A673 (cell line): ENCODE measurements around the gene SGCA. TPM values are rescaled to one million over a fixed set of nuclear protein-coding genes. Genes with fewer than 3 reads are reported as not detected.

Experiments
- BruUV-seq: library from RNA; stranded (reverse); fragments of 400-500 nt; replicated peaks from 2 replicates; lab custom pipeline; 2021; lab: Mats Ljungman, UMichigan
- CTCF ChIA-PET: fragments of 300-600 bp; sonication (Branson Sonifier 250); formaldehyde crosslinking; loops from one replicate; lab custom pipeline; 2022; ENCODE audit warnings: antibody characterized with exemption; lab: Charles Lee
- POLR2A ChIA-PET: fragments of 300-600 bp; sonication (Branson Sonifier 250); formaldehyde crosslinking; loops from one replicate; lab custom pipeline; 2022; ENCODE audit warnings: antibody characterized with exemption; ENCODE audit not compliant: low non-redundant PET; lab: Charles Lee
- DNase-seq: peaks from one replicate; pipeline ENCODE4 v3.0.0-alpha.2; 2015; ENCODE audit warnings: low spot score
- H3K27ac ChIP-seq: fragments of 200-600 bp; sonication (generic); 2 replicates; pipeline ENCODE4 v1.5.1; 2016; ENCODE audit warnings: mixed run types, low read depth, mild to moderate bottlenecking, mixed read lengths, antibody characterized with exemption, low read length; ENCODE audit not compliant: poor library complexity, severe bottlenecking
- H3K27me3 ChIP-seq: fragments of 200-600 bp; sonication (generic); replicated peaks from 2 replicates; pipeline ENCODE4 v1.6.1; 2017; ENCODE audit warnings: mixed run types, low read depth, mild to moderate bottlenecking, mixed read lengths, antibody characterized with exemption, low read length; ENCODE audit not compliant: insufficient read depth, poor library complexity
- H3K36me3 ChIP-seq: fragments of 200-600 bp; sonication (generic); 2 replicates; pipeline ENCODE4 v1.6.1; 2016; ENCODE audit warnings: mixed run types, mild to moderate bottlenecking, mixed read lengths, antibody characterized with exemption, low read length; ENCODE audit not compliant: insufficient read depth, poor library complexity, severe bottlenecking
- H3K4me1 ChIP-seq: fragments of 200-600 bp; sonication (generic); 2 replicates; pipeline ENCODE4 v1.6.1; 2017; ENCODE audit warnings: mixed run types, mild to moderate bottlenecking, mixed read lengths, antibody characterized with exemption, low read length; ENCODE audit not compliant: insufficient read depth, poor library complexity, severe bottlenecking
- H3K4me3 ChIP-seq: fragments of 200-600 bp; sonication (generic); 2 replicates; pipeline ENCODE4 v1.5.1; 2016; ENCODE audit warnings: low read depth, mixed run types, mild to moderate bottlenecking, mixed read lengths, low read length; ENCODE audit not compliant: poor library complexity, severe bottlenecking
- H3K9me3 ChIP-seq: fragments of 200-600 bp; sonication (generic); 2 replicates; pipeline ENCODE4 v1.6.1; 2016; ENCODE audit warnings: mixed run types, low read depth, mild to moderate bottlenecking, mixed read lengths, antibody characterized with exemption, low read length; ENCODE audit not compliant: poor library complexity, severe bottlenecking
- CTCF ChIP-seq: fragments of 300-800, 200-600 bp; sonication (generic); conservative IDR thresholded peaks from 2 replicates; pipeline ENCODE4 v1.5.1; 2017; ENCODE audit warnings: low read depth, mild to moderate bottlenecking, antibody characterized with exemption, low read length, moderate library complexity, mixed read lengths
- EZH2 ChIP-seq: fragments of 200-600 bp; sonication (generic); IDR thresholded peaks from 2 replicates; pipeline ENCODE4 v1.6.1; 2017; ENCODE audit warnings: borderline replicate concordance, low read depth, mild to moderate bottlenecking, mixed read lengths, antibody characterized with exemption, low read length; ENCODE audit not compliant: poor library complexity, severe bottlenecking
- intact Hi-C: fragments of 100-400 bp; cut with micrococcal nuclease; formaldehyde crosslinking; loops from one replicate; pipeline ENCODE4 v1.10.0; 2022; ENCODE audit not compliant: unreplicated experiment
- total RNA-seq: library from RNA; stranded (reverse); gene quantifications from 2 replicates; pipeline ENCODE4 v1.2.3, GENCODE V29; 2021

SGCA gene
- total RNA-seq, 1 experiment from 2014 or later, result not detected

GRCh38 chr17:50165066-50165465 is 739 bp upstream of the SGCA start:
- POLR2A ChIA-PET, result no interaction called here
- H3K4me3 ChIP-seq, result no peak overlapping the region

GRCh38 chr17:50165466-50165865 is 339 bp upstream of the SGCA start:
- ChIA-PET POLR2A (no interaction called here), CTCF (no interaction called here)
- no peak for TF ChIP-seq CTCF
- no peak for TF ChIP-seq EZH2
- no TSS peak for BruUV-seq
- Histone ChIP-seq H3K4me1 (peaks cover 5% of the 10 kb centered on the region), H3K27ac (no peak overlapping the region), H3K9me3 (no peaks in the 10 kb centered on the region), H3K4me3 (no peak overlapping the region), H3K36me3 (no peaks in the 10 kb centered on the region), H3K27me3 (no peaks in the 10 kb centered on the region)
- intact Hi-C loops, result loop anchor here (10.0 kb wide), 1 partner anchor 129 kb away; no protein-coding TSS in a partner anchor
- no peak for DNase-seq

More at GRCh38 chr17:50165066-50165465, 739 bp upstream of the SGCA start:
- no peak overlapping the region for H3K27ac ChIP-seq
- no TSS peak for BruUV-seq
- H3K27me3 ChIP-seq, result no peaks in the 10 kb centered on the region
- no peak for TF ChIP-seq CTCF
- TF ChIP-seq EZH2, result no peak
- no peak for DNase-seq
- intact Hi-C loops, result loop anchor here (10.0 kb wide), 1 partner anchor 130 kb away; no protein-coding TSS in a partner anchor
- no peaks in the 10 kb centered on the region for H3K9me3 ChIP-seq
- H3K36me3 ChIP-seq, result no peaks in the 10 kb centered on the region
- CTCF ChIA-PET, result no interaction called here
- H3K4me1 ChIP-seq, result peaks cover 5% of the 10 kb centered on the region

- DNase-seq, result no peak
- ChIA-PET CTCF (no interaction called here), POLR2A (no interaction called here)
- Histone ChIP-seq H3K9me3 (no peaks in the 10 kb centered on the region), H3K4me1 (no peaks in the 10 kb centered on the region), H3K36me3 (no peaks in the 10 kb centered on the region), H3K4me3 (no peak overlapping the region), H3K27ac (no peak overlapping the region), H3K27me3 (no peaks in the 10 kb centered on the region)
- TF ChIP-seq CTCF (no peak), EZH2 (no peak)
- intact Hi-C loops, result loop anchor here (10.0 kb wide), 1 partner anchor 128 kb away; no protein-coding TSS in a partner anchor
- no TSS peak for BruUV-seq
Measured at GRCh38 chr17:50166518-50167181, 845 bp downstream of the SGCA start.
